Caco-2 (cell line): ENCODE data around the gene TMEM232. TPM values are rescaled to one million over a fixed set of nuclear protein-coding genes. Genes with fewer than 3 reads are reported as not detected.
"Not testable (repeated sequence)": the region's sequence is repeated elsewhere in the genome, so short reads cannot be mapped to it uniquely, and the experiment has no call there.

ENCODE experiments used
- BruUV-seq: library from RNA; stranded (reverse); fragments of 400-500 nt; replicated peaks from 2 replicates; lab custom pipeline; 2021; lab: Mats Ljungman, UMichigan
- CTCF ChIA-PET: fragments of 300-600 bp; sonication (Branson Sonifier 250); formaldehyde crosslinking; loops from one replicate; lab custom pipeline; 2022; ENCODE audit warnings: antibody characterized with exemption; lab: Charles Lee
- POLR2A ChIA-PET: fragments of 300-600 bp; sonication (Branson Sonifier 250); formaldehyde crosslinking; loops from one replicate; lab custom pipeline; 2022; ENCODE audit warnings: antibody characterized with exemption; lab: Charles Lee
- DNase-seq, 2 experiments: peaks; one replicate each; pipeline versions ENCODE4 v3.0.0 to v3.0.0-alpha.2; 2020 to 2022
- H3K27me3 ChIP-seq: replicated peaks from 2 replicates; pipeline ENCODE4 v1.6.0; 2011; ENCODE audit warnings: low read length; ENCODE audit not compliant: control insufficient read depth, insufficient read depth
- H3K36me3 ChIP-seq: 2 replicates; pipeline ENCODE4 v1.5.1; 2011; ENCODE audit warnings: low read length; ENCODE audit not compliant: control insufficient read depth, insufficient read depth
- H3K4me1 ChIP-seq: fragments of 250-450 bp; sonication (Bioruptor Pico); 2 replicates; pipeline ENCODE4 v1.5.1; 2020; ENCODE audit warnings: mild to moderate bottlenecking
- H3K4me3 ChIP-seq: 2 replicates; pipeline ENCODE4 v1.5.1; 2011; ENCODE audit warnings: low read depth, mild to moderate bottlenecking, control low read depth, low read length
- H3K9me3 ChIP-seq: fragments of 250-450 bp; sonication (Bioruptor Pico); 2 replicates; pipeline ENCODE4 v1.5.1; 2020; ENCODE audit warnings: mild to moderate bottlenecking, moderate library complexity
- H3K27ac Mint-ChIP-seq: one replicate; pipeline ENCODE4 v1.8.0; 2022; ENCODE audit warnings: mixed read lengths; ENCODE audit not compliant: unreplicated experiment
- H3K27me3 Mint-ChIP-seq: one replicate; pipeline ENCODE4 v1.8.0; 2022; ENCODE audit warnings: mixed read lengths; ENCODE audit not compliant: insufficient read depth, unreplicated experiment
- H3K36me3 Mint-ChIP-seq: one replicate; pipeline ENCODE4 v1.8.0; 2022; ENCODE audit warnings: mild to moderate bottlenecking, mixed read lengths; ENCODE audit not compliant: insufficient read depth, unreplicated experiment
- H3K4me1 Mint-ChIP-seq: one replicate; pipeline ENCODE4 v1.8.0; 2022; ENCODE audit warnings: low read depth, mixed read lengths; ENCODE audit not compliant: unreplicated experiment
- H3K4me3 Mint-ChIP-seq: one replicate; pipeline ENCODE4 v1.8.0; 2022; ENCODE audit warnings: mild to moderate bottlenecking, moderate library complexity, mixed read lengths; ENCODE audit not compliant: unreplicated experiment
- H3K9me3 Mint-ChIP-seq: one replicate; pipeline ENCODE4 v1.8.0; 2022; ENCODE audit warnings: mixed read lengths; ENCODE audit not compliant: unreplicated experiment
- CTCF ChIP-seq, 2 experiments: fragments of 200-600 bp in 1 of 2; IDR thresholded peaks; 1 replicate in 1 of 2; 2 replicates in 1 of 2; pipeline versions ENCODE4 v1.5.1 to v1.8.0; 2011 to 2022; ENCODE audit warnings: antibody characterized with exemption in 1 of 2, control low read depth in 1 of 2, inconsistent platforms in 1 of 2, low read depth in 1 of 2, low read length in 1 of 2, mild to moderate bottlenecking in 1 of 2, moderate library complexity in 1 of 2; ENCODE audit not compliant: insufficient read depth in 1 of 2, severe bottlenecking in 1 of 2, unreplicated experiment in 1 of 2
- intact Hi-C: fragments of 100-400 bp; cut with micrococcal nuclease; formaldehyde crosslinking; loops from one replicate; pipeline ENCODE4 v1.10.0; 2022; ENCODE audit not compliant: unreplicated experiment
- total RNA-seq: library from RNA; stranded (reverse); gene quantifications from 2 replicates; pipeline ENCODE4 v1.2.3, GENCODE V29; 2022

TMEM232 gene
- total RNA-seq, 1 experiment from 2014 or later: 0.34 TPM

- no peaks in the 10 kb centered on the region for H3K27me3 ChIP-seq
- ChIA-PET CTCF (no interaction called here), POLR2A (interaction anchor here (0.5 kb wide), 1 partner anchor 382 kb away, joined by 5 read pairs; no protein-coding TSS in a partner anchor)
- DNase-seq: no peak
- no peak for TF ChIP-seq CTCF (IDR thresholded peaks at IDR 0.05; ENCODE audit: insufficient read depth in 1 of 2, low read depth in 1 of 2, low read length in 1 of 2, severe bottlenecking in 1 of 2, unreplicated experiment in 1 of 2)
- BruUV-seq: no TSS peak
- Mint-ChIP-seq H3K27me3 (peaks cover 11% of the 10 kb centered on the region), H3K9me3 (peaks cover 9% of the 10 kb centered on the region), H3K4me3 (no peak overlapping the region), H3K4me1 (no peaks in the 10 kb centered on the region), H3K36me3 (peaks cover 10% of the 10 kb centered on the region), H3K27ac (no peak overlapping the region)
- H3K36me3 ChIP-seq: no peaks in the 10 kb centered on the region
- no peaks in the 10 kb centered on the region; the same call in 1 of the 2 replicates for H3K4me1 ChIP-seq
- intact Hi-C loops: no loop called here
- no peaks in the 10 kb centered on the region for H3K9me3 ChIP-seq
- no peak overlapping the region for H3K4me3 ChIP-seq
Measured at GRCh38 chr5:110736753-110737152, 10.3 kb upstream of the TMEM232 start.

GRCh38 chr5:110735556-110735955 lies 9.1 kb upstream of the TMEM232 start:
- intact Hi-C loops: no loop called here
- ChIA-PET POLR2A (no interaction called here), CTCF (no interaction called here)
- no peak overlapping the region for H3K27ac Mint-ChIP-seq
- H3K36me3 ChIP-seq: no peaks in the 10 kb centered on the region
- no peaks in the 10 kb centered on the region for H3K4me1 Mint-ChIP-seq
- no TSS peak for BruUV-seq
- peaks cover 10% of the 10 kb centered on the region for H3K36me3 Mint-ChIP-seq
- no peak overlapping the region for H3K4me3 ChIP-seq
- no peaks in the 10 kb centered on the region for H3K9me3 ChIP-seq
- no peaks in the 10 kb centered on the region for H3K27me3 ChIP-seq
- no peak for TF ChIP-seq CTCF (IDR thresholded peaks at IDR 0.05; ENCODE audit: insufficient read depth in 1 of 2, low read depth in 1 of 2, low read length in 1 of 2, severe bottlenecking in 1 of 2, unreplicated experiment in 1 of 2)
- H3K27me3 Mint-ChIP-seq: peaks cover 11% of the 10 kb centered on the region
- H3K4me3 Mint-ChIP-seq: no peak overlapping the region
- no peak for DNase-seq
- no peaks in the 10 kb centered on the region; the same call in 1 of the 2 replicates for H3K4me1 ChIP-seq
- peaks cover 10% of the 10 kb centered on the region for H3K9me3 Mint-ChIP-seq

GRCh38 chr5:110734101-110734500 lies 7.6 kb upstream of the TMEM232 start:
- Mint-ChIP-seq H3K4me1 (no peaks in the 10 kb centered on the region), H3K27me3 (peaks cover 11% of the 10 kb centered on the region), H3K27ac (no peak overlapping the region), H3K4me3 (no peak overlapping the region), H3K9me3 (peaks cover 10% of the 10 kb centered on the region), H3K36me3 (peaks cover 8% of the 10 kb centered on the region)
- no peak for TF ChIP-seq CTCF (IDR thresholded peaks at IDR 0.05; ENCODE audit: insufficient read depth in 1 of 2, low read depth in 1 of 2, low read length in 1 of 2, severe bottlenecking in 1 of 2, unreplicated experiment in 1 of 2)
- no TSS peak for BruUV-seq
- CTCF ChIA-PET: no interaction called here
- Histone ChIP-seq H3K4me1 (no peaks in the 10 kb centered on the region; the same call in 1 of the 2 replicates), H3K4me3 (no peak overlapping the region), H3K9me3 (no peaks in the 10 kb centered on the region), H3K36me3 (no peaks in the 10 kb centered on the region), H3K27me3 (no peaks in the 10 kb centered on the region)
- intact Hi-C loops: no loop called here
- POLR2A ChIA-PET: no interaction called here
- no peak for DNase-seq

GRCh38 chr5:110731499-110731898 lies 5.0 kb upstream of the TMEM232 start:
- H3K27me3 ChIP-seq, DNase-seq, H3K4me3 Mint-ChIP-seq, H3K4me3 ChIP-seq, H3K4me1 ChIP-seq, H3K4me1 Mint-ChIP-seq, H3K9me3 ChIP-seq, H3K36me3 Mint-ChIP-seq, H3K27me3 Mint-ChIP-seq, CTCF ChIA-PET, BruUV-seq, POLR2A ChIA-PET, H3K27ac Mint-ChIP-seq, intact Hi-C loops, H3K36me3 ChIP-seq: not testable (repeated sequence)
- peaks cover 10% of the 10 kb centered on the region for H3K9me3 Mint-ChIP-seq
